ENCODE measurements around the gene DDR2. TPM values are rescaled to one million over a fixed set of nuclear protein-coding genes. Genes with fewer than 3 reads are reported as not detected.
"Not testable (repeated sequence)": the region's sequence is repeated elsewhere in the genome, so short reads cannot be mapped to it uniquely, and the experiment has no call there.

Gene DDR2
- total RNA-seq, 4 donors from 2014 or later: 40.9 to 88.8 (median 56.6) TPM

DNA sequence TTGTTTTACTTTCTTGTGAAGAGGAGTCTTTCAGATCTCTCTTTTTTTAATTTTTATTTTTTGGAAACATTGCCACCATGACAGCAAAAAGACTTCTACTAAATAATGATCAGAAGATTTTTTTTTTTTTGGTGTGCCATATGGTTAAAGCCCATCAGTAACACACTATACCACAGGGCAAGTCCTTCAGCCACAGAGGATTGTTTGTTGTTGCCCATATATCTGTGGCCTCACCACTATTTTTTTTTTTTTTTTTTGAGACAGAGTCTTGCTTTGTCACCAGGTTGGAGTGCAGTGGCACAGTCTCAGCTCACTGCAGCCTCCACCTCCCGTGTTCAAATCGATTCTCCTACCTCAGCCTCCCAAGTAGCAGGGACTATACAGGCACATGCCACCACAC, 41.6 kb upstream of the DDR2 start:
- intact Hi-C loops (cut with DNase I): no loop called here
- TF ChIP-seq POLR2A (IDR thresholded peaks at IDR 0.05): no peak
- TF ChIP-seq, protein P1, sequence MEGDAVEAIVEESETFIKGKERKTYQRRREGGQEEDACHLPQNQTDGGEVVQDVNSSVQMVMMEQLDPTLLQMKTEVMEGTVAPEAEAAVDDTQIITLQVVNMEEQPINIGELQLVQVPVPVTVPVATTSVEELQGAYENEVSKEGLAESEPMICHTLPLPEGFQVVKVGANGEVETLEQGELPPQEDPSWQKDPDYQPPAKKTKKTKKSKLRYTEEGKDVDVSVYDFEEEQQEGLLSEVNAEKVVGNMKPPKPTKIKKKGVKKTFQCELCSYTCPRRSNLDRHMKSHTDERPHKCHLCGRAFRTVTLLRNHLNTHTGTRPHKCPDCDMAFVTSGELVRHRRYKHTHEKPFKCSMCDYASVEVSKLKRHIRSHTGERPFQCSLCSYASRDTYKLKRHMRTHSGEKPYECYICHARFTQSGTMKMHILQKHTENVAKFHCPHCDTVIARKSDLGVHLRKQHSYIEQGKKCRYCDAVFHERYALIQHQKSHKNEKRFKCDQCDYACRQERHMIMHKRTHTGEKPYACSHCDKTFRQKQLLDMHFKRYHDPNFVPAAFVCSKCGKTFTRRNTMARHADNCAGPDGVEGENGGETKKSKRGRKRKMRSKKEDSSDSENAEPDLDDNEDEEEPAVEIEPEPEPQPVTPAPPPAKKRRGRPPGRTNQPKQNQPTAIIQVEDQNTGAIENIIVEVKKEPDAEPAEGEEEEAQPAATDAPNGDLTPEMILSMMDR (IDR thresholded peaks at IDR 0.05): no peak
- Histone ChIP-seq H3K36me3 (peaks cover 0 to 10% of the 10 kb centered on the region in 2 donors), H3K9me3 (no peaks in the 10 kb centered on the region), H3K4me3 (replicated peaks in 1 of 3) (no peak overlapping the region), H3K27me3 (no peaks in the 10 kb centered on the region), H3K27ac (no peak overlapping the region), H3K4me1 (no peaks in the 10 kb centered on the region)
- WGBS, 2 donors: 98% methylated on average over 2 of the region's 2 CpGs
- DNase-seq: no peak

DNA sequence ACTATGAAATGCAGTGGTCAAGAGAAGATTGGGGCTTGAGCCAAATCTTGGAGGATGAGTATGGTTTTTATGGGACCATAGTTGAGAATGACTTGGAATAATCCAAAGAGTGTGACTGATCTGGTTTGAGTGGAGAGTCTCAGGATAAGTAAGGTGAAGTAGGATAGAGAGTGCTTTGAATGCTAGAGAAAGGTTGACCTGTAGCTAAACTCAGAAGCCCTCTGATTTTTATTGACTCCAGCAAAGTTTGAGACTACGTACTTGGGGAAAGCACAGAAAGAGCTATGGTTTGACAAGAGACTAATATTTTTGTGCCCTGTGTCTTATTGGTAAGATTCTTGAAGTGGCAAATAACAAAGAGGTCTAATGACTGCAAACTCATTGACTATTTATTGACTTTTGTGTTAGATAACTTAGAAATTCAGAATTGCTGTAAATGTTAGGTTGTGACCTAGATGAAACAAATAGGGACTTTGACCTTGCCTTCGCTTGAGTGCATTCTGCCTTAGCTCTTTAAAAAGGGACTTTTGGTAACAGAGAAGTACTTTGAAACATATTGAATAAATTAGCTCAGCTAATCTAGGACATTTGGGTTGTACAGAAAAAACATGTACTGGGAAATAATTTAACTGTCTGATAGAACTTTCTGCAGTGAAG, 35.6 kb upstream of the DDR2 start:
- no peaks in the 10 kb centered on the region for H3K9me3 ChIP-seq
- H3K36me3 ChIP-seq: peaks cover 0 to 5% of the 10 kb centered on the region in 2 donors
- no peak overlapping the region for H3K4me3 ChIP-seq (replicated peaks in 1 of 3)
- H3K4me1 ChIP-seq: no peaks in the 10 kb centered on the region
- WGBS, 2 donors: 81 to 85% methylated on average over 2 of the region's 2 CpGs
- H3K27ac ChIP-seq: no peak overlapping the region
- no peak for TF ChIP-seq POLR2A (IDR thresholded peaks at IDR 0.05)
- TF ChIP-seq, protein P1 (IDR thresholded peaks at IDR 0.05): no peak
- no peaks in the 10 kb centered on the region for H3K27me3 ChIP-seq
- no peak for DNase-seq
- intact Hi-C loops (cut with DNase I): no loop called here

DNA sequence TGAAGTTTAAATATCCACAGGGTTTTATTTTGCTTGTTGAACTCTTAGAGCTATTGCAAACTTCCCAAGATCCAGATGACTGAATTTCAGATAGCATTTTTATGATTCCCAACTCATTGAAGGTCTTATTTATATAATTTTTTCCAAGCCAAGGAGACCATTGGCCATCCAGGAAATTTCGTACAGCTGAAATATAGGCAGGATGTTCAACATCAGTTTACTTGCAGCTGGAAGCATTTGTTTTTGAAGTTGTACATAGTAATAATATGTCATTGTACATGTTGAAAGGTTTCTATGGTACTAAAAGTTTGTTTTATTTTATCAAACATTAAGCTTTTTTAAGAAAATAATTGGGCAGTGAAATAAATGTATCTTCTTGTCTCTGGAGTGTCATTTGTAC, 32.8 kb upstream of the DDR2 start:
- Histone ChIP-seq H3K4me3 (replicated peaks in 1 of 3) (no peak overlapping the region), H3K9me3 (no peaks in the 10 kb centered on the region), H3K36me3 (peaks cover 0 to 5% of the 10 kb centered on the region in 2 donors), H3K27me3 (no peaks in the 10 kb centered on the region), H3K4me1 (no peaks in the 10 kb centered on the region), H3K27ac (no peak overlapping the region)
- no peak for DNase-seq
- WGBS, 2 donors: 86 to 91% methylated on average over 1 of the region's 1 CpG
- intact Hi-C loops (cut with DNase I): no loop called here
- no peak for TF ChIP-seq POLR2A (IDR thresholded peaks at IDR 0.05)
- TF ChIP-seq, protein P1 (IDR thresholded peaks at IDR 0.05): no peak

DNA sequence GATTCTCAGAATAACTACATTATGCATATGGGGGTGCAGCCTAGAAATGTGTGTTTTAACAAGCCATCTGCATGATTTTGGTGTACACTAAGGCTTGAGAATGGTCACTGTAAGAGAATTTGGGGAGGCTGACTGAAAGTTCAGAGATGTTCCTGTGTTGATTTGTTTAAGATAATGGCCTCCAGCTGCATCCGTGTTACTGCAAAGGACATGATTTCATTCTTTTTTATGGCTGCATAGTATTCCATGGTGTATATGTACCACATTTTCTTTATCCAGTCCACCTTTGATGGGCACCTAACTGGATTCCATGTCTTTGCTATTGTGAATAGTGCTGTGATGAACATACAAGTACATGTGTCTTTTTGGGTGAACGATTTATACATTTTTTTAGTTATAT, 29.1 kb upstream of the DDR2 start:
- H3K4me1 ChIP-seq; H3K27me3 ChIP-seq; intact Hi-C loops (cut with DNase I); H3K27ac ChIP-seq; H3K36me3 ChIP-seq; H3K4me3 ChIP-seq (replicated peaks in 1 of 3); DNase-seq; H3K9me3 ChIP-seq: not testable (repeated sequence)
- 96 to 98% methylated on average over 2 of the region's 2 CpGs for WGBS, 2 donors

DNA sequence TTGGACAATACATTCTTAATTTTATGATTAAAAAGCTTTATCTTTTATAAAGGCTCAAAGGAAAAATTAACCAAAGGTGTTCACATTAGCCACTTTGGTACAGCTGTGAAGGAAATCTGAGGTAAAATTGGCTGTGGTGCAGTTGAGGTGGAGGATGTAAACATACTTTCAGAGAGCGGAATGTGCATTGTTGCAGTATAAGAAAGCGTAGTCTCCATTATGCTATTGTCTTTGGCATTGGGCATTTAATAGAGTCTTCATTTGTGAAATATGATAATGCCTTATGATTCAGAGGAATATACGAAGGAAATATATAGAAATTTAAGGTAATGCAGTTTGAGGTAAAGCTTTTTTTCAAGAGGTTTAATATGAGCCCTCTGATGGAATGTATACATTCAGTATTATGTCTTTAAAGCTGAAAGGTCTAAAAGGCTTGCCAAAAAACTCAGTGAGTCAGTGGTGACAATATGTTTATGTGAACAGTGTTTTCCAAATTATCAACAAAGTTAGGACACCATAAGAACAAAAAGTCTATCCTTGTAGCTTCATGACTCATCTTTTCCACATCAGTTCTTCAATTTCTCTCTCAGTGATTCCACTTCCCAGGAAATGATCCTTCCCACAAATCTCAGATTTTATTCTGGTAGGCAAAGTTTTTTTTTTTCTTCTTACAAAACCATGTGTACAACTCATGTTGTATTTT, 26.9 kb upstream of the DDR2 start:
- Histone ChIP-seq H3K27ac (peak overlapping the region in 1 of 3 donors; percentile 6), H3K4me3 (replicated peaks in 1 of 3) (no peak overlapping the region), H3K9me3 (no peaks in the 10 kb centered on the region), H3K36me3 (no peaks in the 10 kb centered on the region), H3K27me3 (no peaks in the 10 kb centered on the region), H3K4me1 (no peaks in the 10 kb centered on the region)
- DNase-seq: no peak
- intact Hi-C loops (cut with DNase I): no loop called here
- 96 to 100% methylated on average over 3 of the region's 3 CpGs for WGBS, 2 donors
- no peak for TF ChIP-seq POLR2A (IDR thresholded peaks at IDR 0.05)

DNA sequence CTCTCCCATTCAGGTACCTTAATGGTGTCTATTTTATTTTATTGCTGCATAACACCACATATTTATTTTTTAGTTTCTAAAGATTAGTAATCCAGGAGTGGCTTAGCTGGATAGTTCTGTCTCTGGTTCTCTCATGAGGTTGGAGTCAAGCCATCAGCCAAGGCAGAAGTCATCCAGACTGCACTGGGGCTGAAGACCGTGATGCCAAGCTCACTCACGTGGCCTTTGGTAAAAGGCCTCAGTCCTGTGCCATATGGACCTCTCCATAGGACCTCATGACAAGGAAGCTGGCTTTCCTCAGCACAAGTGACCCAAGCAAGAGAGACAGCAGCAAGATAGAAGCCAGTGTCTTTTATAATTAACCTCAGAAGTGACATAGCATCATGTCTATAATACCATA, 23.0 kb upstream of the DDR2 start:
- Histone ChIP-seq H3K9me3 (no peaks in the 10 kb centered on the region), H3K4me3 (replicated peaks in 1 of 3) (no peak overlapping the region), H3K4me1 (no peaks in the 10 kb centered on the region), H3K27me3 (no peaks in the 10 kb centered on the region), H3K27ac (no peak overlapping the region), H3K36me3 (no peaks in the 10 kb centered on the region)
- WGBS, 2 donors: 86 to 94% methylated on average over 2 of the region's 2 CpGs
- no peak for DNase-seq
- intact Hi-C loops (cut with DNase I): no loop called here
- TF ChIP-seq, protein P1 (IDR thresholded peaks at IDR 0.05): no peak
- no peak for TF ChIP-seq POLR2A (IDR thresholded peaks at IDR 0.05)
